NAMALWA (cell line): ENCODE measurements around the gene CYP51A1.
"Not testable (repeated sequence)": the region's sequence is repeated elsewhere in the genome, so short reads cannot be mapped to it uniquely, and the experiment has no call there.

Source experiments
- DNase-seq: peaks from one replicate; pipeline ENCODE4 v3.0.0-alpha.2; 2015; ENCODE audit warnings: low spot score

The CYP51A1 gene

GRCh38 chr7:92131093-92131492 is 3.2 kb downstream of the CYP51A1 start:
- DNase-seq: no peak

- no peak for DNase-seq
Observed at GRCh38 chr7:92121681-92122080, 12.6 kb downstream of the CYP51A1 start.

GRCh38 chr7:92119213-92119759 is 15.0 kb downstream of the CYP51A1 start:
- no peak for DNase-seq

GRCh38 chr7:92116949-92117348 is 17.3 kb downstream of the CYP51A1 start:
- DNase-seq: no peak

- no peak for DNase-seq
Observed at GRCh38 chr7:92115821-92116220, 18.5 kb downstream of the CYP51A1 start.

GRCh38 chr7:92110857-92111256 is 23.4 kb downstream of the CYP51A1 start:
- no peak for DNase-seq

- no peak for DNase-seq
Observed at GRCh38 chr7:92108821-92109220, 25.5 kb downstream of the CYP51A1 start.

- not testable (repeated sequence) for DNase-seq
Observed at GRCh38 chr7:92102862-92103261, 31.4 kb downstream of the CYP51A1 start.

GRCh38 chr7:92100534-92100933 is 33.7 kb downstream of the CYP51A1 start:
- DNase-seq: no peak

- DNase-seq: no peak
Observed at GRCh38 chr7:92095380-92095779, 38.9 kb downstream of the CYP51A1 start.

- no peak for DNase-seq
Observed at GRCh38 chr7:92092210-92092609, 42.1 kb downstream of the CYP51A1 start.

GRCh38 chr7:92088266-92088665 is 46.0 kb downstream of the CYP51A1 start:
- no peak for DNase-seq

GRCh38 chr7:92083922-92084321 is 50.4 kb downstream of the CYP51A1 start:
- not testable (repeated sequence) for DNase-seq

GRCh38 chr7:92076509-92076908 is 57.8 kb downstream of the CYP51A1 start:
- no peak for DNase-seq

GRCh38 chr7:92075455-92076158 is 58.7 kb downstream of the CYP51A1 start:
- DNase-seq: no peak

GRCh38 chr7:92072708-92073107 is 61.6 kb downstream of the CYP51A1 start:
- DNase-seq: no peak

- no peak for DNase-seq
Observed at GRCh38 chr7:92072121-92072520, 62.2 kb downstream of the CYP51A1 start.

- DNase-seq: no peak
Observed at GRCh38 chr7:92071032-92071431, 63.2 kb downstream of the CYP51A1 start.

GRCh38 chr7:92064438-92065029 is 69.7 kb downstream of the CYP51A1 start:
- DNase-seq: no peak
